ENCODE results near the gene RNU4-1. TPM values are rescaled to one million over a fixed set of nuclear protein-coding genes. Genes with fewer than 3 reads are reported as not detected.

The RNU4-1 gene
- polyA plus RNA-seq, 3 donors, result not detected

DNA sequence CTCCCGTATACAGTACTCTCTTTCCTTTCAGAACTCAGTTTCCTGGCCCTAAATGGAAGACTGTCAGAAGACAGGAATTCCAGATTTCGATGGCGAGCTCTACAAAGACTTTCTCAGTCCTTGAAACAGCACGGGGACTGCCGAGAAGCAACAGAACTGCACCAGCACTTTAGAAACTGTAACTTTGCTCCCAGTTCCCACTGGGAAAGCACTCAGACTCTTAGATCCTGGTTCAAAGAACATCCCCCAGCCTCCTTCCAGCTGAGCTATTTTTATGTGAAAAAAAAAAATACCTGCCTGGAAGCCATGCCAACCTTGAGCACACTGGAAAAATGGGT is 29.3 kb downstream of the RNU4-1 start:
- H3K27me3 ChIP-seq (ENCODE audit: control insufficient read depth in 2 of 2, insufficient read depth in 2 of 2, low read length in 2 of 2), result no peaks in the 10 kb centered on the region
- peak overlapping the region; percentile 1 to 85 for H3K27ac ChIP-seq (ENCODE audit: low read depth in 1 of 2, low read length in 2 of 2)
- peak overlapping the region; percentile 88 for H3K4me2 ChIP-seq (replicated peaks; ENCODE audit: extremely low read depth, low read length, poor library complexity, severe bottlenecking)
- intact Hi-C loops (cut with micrococcal nuclease), result loop anchor here (2.0 kb wide), 1 partner anchor 35 kb away; no protein-coding TSS in a partner anchor
- H4K20me1 ChIP-seq (ENCODE audit: insufficient read depth, low read length), result peaks cover 64% of the 10 kb centered on the region
- Mint-ChIP-seq H3K9me3 (no peaks in the 10 kb centered on the region), H3K36me3 (peaks cover 17 to 29% of the 10 kb centered on the region in 2 donors), H3K4me3 (peak overlapping the region; percentile 94 to 97), H3K4me1 (peaks cover 71% of the 10 kb centered on the region), H3K27me3 (ENCODE audit: low read depth in 3 of 3) (peaks cover 0 to 4% (median 2%) of the 10 kb centered on the region in 3 donors), H3K27ac (peak overlapping the region; percentile 45 to 96 (median 90))
- H3K9me3 ChIP-seq (replicated peaks in 1 of 2; ENCODE audit: control insufficient read depth in 1 of 2, insufficient read depth in 1 of 2, low read length in 2 of 2), result no peaks in the 10 kb centered on the region
- H3K79me2 ChIP-seq (ENCODE audit: insufficient read depth, low read length), result peaks cover 68% of the 10 kb centered on the region
- H3K9ac ChIP-seq (ENCODE audit: insufficient read depth, low read length, poor library complexity, severe bottlenecking), result peak overlapping the region; percentile 96
- WGBS (ENCODE audit: insufficient coverage), result 85% methylated on average over 5 of the region's 5 CpGs
- TF ChIP-seq, protein P1, sequence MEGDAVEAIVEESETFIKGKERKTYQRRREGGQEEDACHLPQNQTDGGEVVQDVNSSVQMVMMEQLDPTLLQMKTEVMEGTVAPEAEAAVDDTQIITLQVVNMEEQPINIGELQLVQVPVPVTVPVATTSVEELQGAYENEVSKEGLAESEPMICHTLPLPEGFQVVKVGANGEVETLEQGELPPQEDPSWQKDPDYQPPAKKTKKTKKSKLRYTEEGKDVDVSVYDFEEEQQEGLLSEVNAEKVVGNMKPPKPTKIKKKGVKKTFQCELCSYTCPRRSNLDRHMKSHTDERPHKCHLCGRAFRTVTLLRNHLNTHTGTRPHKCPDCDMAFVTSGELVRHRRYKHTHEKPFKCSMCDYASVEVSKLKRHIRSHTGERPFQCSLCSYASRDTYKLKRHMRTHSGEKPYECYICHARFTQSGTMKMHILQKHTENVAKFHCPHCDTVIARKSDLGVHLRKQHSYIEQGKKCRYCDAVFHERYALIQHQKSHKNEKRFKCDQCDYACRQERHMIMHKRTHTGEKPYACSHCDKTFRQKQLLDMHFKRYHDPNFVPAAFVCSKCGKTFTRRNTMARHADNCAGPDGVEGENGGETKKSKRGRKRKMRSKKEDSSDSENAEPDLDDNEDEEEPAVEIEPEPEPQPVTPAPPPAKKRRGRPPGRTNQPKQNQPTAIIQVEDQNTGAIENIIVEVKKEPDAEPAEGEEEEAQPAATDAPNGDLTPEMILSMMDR (IDR thresholded peaks at IDR 0.05), result no peak
- H2AFZ ChIP-seq (ENCODE audit: insufficient read depth, low read depth, low read length, poor library complexity, severe bottlenecking), result no peak overlapping the region
- H3K36me3 ChIP-seq (replicated peaks in 1 of 2; ENCODE audit: control insufficient read depth in 1 of 2, insufficient read depth in 2 of 2, low read length in 2 of 2), result no peaks in the 10 kb centered on the region
- no peak for DNase-seq
- peaks cover 66 to 72% of the 10 kb centered on the region in 2 donors for H3K4me1 ChIP-seq (ENCODE audit: control insufficient read depth in 1 of 2, insufficient read depth in 2 of 2, low read length in 2 of 2)
- peak overlapping the region; percentile 76 to 93 (median 92) for H3K4me3 ChIP-seq (replicated peaks in 1 of 3; ENCODE audit: low read depth in 2 of 3, low read length in 3 of 3)

DNA sequence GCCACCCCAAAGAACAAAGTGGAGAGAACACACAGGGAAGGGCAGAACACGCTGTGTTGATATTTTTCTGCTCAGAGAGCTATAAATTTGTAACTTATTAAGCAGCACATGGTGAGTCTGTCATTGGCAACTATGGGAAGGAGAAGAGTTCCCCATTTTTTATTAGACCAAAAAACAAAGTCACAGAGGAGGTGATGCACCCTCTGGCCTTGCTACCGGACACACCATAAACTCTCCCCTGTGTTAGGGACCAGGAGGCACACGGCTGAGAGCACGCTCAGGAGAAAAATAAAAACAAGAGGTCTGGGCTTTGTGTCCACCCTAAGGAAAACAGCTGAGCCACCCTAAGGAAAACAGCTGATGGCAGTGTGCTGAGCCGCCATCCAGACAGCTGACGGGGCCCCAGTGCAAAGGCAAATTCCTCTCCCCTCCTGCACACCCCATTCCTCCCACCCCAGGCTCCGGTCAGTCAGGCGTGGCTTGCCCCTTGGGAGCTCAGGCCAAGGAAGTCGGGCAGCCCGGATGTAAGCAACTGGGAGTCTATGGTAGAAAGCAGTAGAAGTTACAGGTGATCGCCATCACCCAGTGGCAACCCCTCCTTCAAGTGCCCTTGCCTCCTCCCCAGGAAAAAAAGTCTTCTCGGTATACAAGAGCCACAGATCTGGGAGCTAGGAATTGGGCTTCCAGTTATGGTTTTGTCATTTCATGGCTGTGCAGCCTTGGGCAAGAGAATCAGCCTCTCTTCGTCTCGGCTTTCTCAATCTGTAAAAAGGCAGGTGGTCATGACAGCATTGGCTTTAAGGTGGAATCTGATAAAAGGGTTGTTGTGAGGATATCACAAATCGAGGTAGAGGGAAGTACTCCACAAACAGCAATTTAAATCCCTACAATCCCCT is 29.9 kb downstream of the RNU4-1 start:
- Histone ChIP-seq H2AFZ (ENCODE audit: insufficient read depth, low read depth, low read length, poor library complexity, severe bottlenecking) (peak overlapping the region; percentile 13), H3K36me3 (replicated peaks in 1 of 2; ENCODE audit: control insufficient read depth in 1 of 2, insufficient read depth in 2 of 2, low read length in 2 of 2) (no peaks in the 10 kb centered on the region), H3K27ac (ENCODE audit: low read depth in 1 of 2, low read length in 2 of 2) (peak overlapping the region; percentile 47 to 85), H3K9ac (ENCODE audit: insufficient read depth, low read length, poor library complexity, severe bottlenecking) (peak overlapping the region; percentile 96), H3K79me2 (ENCODE audit: insufficient read depth, low read length) (peaks cover 74% of the 10 kb centered on the region), H3K4me3 (replicated peaks in 1 of 3; ENCODE audit: low read depth in 2 of 3, low read length in 3 of 3) (peak overlapping the region; percentile 76 to 93 (median 92)), H3K4me1 (ENCODE audit: control insufficient read depth in 1 of 2, insufficient read depth in 2 of 2, low read length in 2 of 2) (peaks cover 66 to 79% of the 10 kb centered on the region in 2 donors), H3K27me3 (ENCODE audit: control insufficient read depth in 2 of 2, insufficient read depth in 2 of 2, low read length in 2 of 2) (no peaks in the 10 kb centered on the region), H4K20me1 (ENCODE audit: insufficient read depth, low read length) (peaks cover 70% of the 10 kb centered on the region), H3K4me2 (replicated peaks; ENCODE audit: extremely low read depth, low read length, poor library complexity, severe bottlenecking) (peak overlapping the region; percentile 88), H3K9me3 (replicated peaks in 1 of 2; ENCODE audit: control insufficient read depth in 1 of 2, insufficient read depth in 1 of 2, low read length in 2 of 2) (no peaks in the 10 kb centered on the region)
- TF ChIP-seq, protein P1 (IDR thresholded peaks at IDR 0.05), result no peak
- Mint-ChIP-seq H3K27me3 (ENCODE audit: low read depth in 3 of 3) (peaks cover 0 to 3% (median 2%) of the 10 kb centered on the region in 3 donors), H3K36me3 (peaks cover 17 to 35% of the 10 kb centered on the region in 2 donors), H3K9me3 (no peaks in the 10 kb centered on the region), H3K4me3 (peak overlapping the region; percentile 94 to 97), H3K27ac (peak overlapping the region; percentile 72 to 96 (median 91)), H3K4me1 (peaks cover 76% of the 10 kb centered on the region)
- intact Hi-C loops (cut with micrococcal nuclease), result no loop called here
- 41% methylated on average over 5 of the region's 15 CpGs for WGBS (ENCODE audit: insufficient coverage)
- peak in 2 of 3 donors; percentile 36 to 46 for DNase-seq

Measured in CD14-positive monocyte (primary cell).